Measurements from ENCODE around the gene ZNF783. TPM values are rescaled to one million over a fixed set of nuclear protein-coding genes. Genes with fewer than 3 reads are reported as not detected.

ZNF783 gene
- total and polyA plus RNA-seq, 2 of the 8 experiments (the other 6 are each of a cell fraction or from before 2014, with no cell fraction given), result 7.3 to 8.2 TPM

DNA sequence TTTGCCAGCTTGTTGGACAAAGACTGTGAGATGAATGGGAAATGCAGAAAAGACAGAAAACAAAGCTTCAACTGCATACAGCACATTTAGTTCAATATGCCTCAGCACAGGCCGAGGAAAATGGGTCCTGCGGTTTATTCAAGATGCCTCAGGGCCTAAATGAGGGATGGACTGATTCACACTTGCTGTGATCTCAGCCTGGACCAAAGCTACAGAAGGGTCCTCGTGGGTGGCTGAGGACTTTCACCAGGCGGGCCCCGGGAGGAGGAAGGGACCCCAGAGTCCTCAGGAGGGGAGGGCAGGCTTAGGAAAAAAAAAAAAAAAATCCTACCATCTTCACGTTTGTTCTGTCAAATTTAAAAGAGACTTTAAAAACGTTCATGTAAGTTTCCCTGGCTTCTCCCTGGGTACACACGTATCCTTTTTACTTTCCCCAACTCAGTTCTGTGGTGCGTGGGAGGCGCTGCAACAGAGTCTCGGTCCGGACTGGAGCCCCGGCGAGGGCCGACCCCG, 624 bp upstream of the ZNF783 start (continued):
- TF ChIP-seq, protein P1, sequence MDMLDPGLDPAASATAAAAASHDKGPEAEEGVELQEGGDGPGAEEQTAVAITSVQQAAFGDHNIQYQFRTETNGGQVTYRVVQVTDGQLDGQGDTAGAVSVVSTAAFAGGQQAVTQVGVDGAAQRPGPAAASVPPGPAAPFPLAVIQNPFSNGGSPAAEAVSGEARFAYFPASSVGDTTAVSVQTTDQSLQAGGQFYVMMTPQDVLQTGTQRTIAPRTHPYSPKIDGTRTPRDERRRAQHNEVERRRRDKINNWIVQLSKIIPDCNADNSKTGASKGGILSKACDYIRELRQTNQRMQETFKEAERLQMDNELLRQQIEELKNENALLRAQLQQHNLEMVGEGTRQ (IDR thresholded peaks at IDR 0.05; ENCODE audit: low read length), result no peak
- TF ChIP-seq, protein P2, sequence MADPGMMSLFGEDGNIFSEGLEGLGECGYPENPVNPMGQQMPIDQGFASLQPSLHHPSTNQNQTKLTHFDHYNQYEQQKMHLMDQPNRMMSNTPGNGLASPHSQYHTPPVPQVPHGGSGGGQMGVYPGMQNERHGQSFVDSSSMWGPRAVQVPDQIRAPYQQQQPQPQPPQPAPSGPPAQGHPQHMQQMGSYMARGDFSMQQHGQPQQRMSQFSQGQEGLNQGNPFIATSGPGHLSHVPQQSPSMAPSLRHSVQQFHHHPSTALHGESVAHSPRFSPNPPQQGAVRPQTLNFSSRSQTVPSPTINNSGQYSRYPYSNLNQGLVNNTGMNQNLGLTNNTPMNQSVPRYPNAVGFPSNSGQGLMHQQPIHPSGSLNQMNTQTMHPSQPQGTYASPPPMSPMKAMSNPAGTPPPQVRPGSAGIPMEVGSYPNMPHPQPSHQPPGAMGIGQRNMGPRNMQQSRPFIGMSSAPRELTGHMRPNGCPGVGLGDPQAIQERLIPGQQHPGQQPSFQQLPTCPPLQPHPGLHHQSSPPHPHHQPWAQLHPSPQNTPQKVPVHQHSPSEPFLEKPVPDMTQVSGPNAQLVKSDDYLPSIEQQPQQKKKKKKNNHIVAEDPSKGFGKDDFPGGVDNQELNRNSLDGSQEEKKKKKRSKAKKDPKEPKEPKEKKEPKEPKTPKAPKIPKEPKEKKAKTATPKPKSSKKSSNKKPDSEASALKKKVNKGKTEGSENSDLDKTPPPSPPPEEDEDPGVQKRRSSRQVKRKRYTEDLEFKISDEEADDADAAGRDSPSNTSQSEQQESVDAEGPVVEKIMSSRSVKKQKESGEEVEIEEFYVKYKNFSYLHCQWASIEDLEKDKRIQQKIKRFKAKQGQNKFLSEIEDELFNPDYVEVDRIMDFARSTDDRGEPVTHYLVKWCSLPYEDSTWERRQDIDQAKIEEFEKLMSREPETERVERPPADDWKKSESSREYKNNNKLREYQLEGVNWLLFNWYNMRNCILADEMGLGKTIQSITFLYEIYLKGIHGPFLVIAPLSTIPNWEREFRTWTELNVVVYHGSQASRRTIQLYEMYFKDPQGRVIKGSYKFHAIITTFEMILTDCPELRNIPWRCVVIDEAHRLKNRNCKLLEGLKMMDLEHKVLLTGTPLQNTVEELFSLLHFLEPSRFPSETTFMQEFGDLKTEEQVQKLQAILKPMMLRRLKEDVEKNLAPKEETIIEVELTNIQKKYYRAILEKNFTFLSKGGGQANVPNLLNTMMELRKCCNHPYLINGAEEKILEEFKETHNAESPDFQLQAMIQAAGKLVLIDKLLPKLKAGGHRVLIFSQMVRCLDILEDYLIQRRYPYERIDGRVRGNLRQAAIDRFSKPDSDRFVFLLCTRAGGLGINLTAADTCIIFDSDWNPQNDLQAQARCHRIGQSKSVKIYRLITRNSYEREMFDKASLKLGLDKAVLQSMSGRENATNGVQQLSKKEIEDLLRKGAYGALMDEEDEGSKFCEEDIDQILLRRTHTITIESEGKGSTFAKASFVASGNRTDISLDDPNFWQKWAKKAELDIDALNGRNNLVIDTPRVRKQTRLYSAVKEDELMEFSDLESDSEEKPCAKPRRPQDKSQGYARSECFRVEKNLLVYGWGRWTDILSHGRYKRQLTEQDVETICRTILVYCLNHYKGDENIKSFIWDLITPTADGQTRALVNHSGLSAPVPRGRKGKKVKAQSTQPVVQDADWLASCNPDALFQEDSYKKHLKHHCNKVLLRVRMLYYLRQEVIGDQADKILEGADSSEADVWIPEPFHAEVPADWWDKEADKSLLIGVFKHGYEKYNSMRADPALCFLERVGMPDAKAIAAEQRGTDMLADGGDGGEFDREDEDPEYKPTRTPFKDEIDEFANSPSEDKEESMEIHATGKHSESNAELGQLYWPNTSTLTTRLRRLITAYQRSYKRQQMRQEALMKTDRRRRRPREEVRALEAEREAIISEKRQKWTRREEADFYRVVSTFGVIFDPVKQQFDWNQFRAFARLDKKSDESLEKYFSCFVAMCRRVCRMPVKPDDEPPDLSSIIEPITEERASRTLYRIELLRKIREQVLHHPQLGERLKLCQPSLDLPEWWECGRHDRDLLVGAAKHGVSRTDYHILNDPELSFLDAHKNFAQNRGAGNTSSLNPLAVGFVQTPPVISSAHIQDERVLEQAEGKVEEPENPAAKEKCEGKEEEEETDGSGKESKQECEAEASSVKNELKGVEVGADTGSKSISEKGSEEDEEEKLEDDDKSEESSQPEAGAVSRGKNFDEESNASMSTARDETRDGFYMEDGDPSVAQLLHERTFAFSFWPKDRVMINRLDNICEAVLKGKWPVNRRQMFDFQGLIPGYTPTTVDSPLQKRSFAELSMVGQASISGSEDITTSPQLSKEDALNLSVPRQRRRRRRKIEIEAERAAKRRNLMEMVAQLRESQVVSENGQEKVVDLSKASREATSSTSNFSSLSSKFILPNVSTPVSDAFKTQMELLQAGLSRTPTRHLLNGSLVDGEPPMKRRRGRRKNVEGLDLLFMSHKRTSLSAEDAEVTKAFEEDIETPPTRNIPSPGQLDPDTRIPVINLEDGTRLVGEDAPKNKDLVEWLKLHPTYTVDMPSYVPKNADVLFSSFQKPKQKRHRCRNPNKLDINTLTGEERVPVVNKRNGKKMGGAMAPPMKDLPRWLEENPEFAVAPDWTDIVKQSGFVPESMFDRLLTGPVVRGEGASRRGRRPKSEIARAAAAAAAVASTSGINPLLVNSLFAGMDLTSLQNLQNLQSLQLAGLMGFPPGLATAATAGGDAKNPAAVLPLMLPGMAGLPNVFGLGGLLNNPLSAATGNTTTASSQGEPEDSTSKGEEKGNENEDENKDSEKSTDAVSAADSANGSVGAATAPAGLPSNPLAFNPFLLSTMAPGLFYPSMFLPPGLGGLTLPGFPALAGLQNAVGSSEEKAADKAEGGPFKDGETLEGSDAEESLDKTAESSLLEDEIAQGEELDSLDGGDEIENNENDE (IDR thresholded peaks at IDR 0.05; ENCODE audit: insufficient replicate concordance, low read length), result no peak
- TF ChIP-seq MAX (IDR thresholded peaks at IDR 0.05) (no peak), TEAD4 (IDR thresholded peaks at IDR 0.05; ENCODE audit: low read depth, low read length) (no peak), JUN (IDR thresholded peaks at IDR 0.05; ENCODE audit: low read depth, low read length) (no peak), SIN3A (conservative IDR thresholded peaks at IDR 0.05 in 1 of 2, IDR thresholded peaks at IDR 0.05 in 1 of 2; ENCODE audit: low read depth in 1 of 2, low read length in 2 of 2) (no peak), NANOG (IDR thresholded peaks at IDR 0.05; ENCODE audit: insufficient read depth, low read depth, low read length, poor library complexity, severe bottlenecking) (no peak)

Data from H1 (cell line).